A549 (cell line): ENCODE measurements around the gene CSF2.

Source experiments
- EP300 ChIP-seq, 2 experiments: fragments of >200 bp; sonication (Bioruptor Twin); formaldehyde crosslinking; IDR thresholded peaks; 2 replicates in 1 of 2; 3 replicates in 1 of 2; pipeline ENCODE4 v1.6.1; 2016 to 2017
- FOSB ChIP-seq: fragments of 250-450 bp; sonication (Bioruptor Pico); IDR thresholded peaks from 2 replicates; pipeline ENCODE4 v1.5.0; 2020; ENCODE audit warnings: mild to moderate bottlenecking, moderate library complexity
- HOXB13 ChIP-seq: fragments of 250-450 bp; sonication (Bioruptor Pico); IDR thresholded peaks from 2 replicates; pipeline ENCODE4 v1.5.0; 2020; ENCODE audit warnings: low read depth, mild to moderate bottlenecking, moderate library complexity
- HOXB5 ChIP-seq: fragments of 250-450 bp; sonication (Bioruptor Pico); IDR thresholded peaks from 2 replicates; pipeline ENCODE4 v1.5.0; 2020; ENCODE audit warnings: mild to moderate bottlenecking, moderate library complexity
- JUNB ChIP-seq: fragments of >200 bp; sonication (Bioruptor Twin); formaldehyde crosslinking; IDR thresholded peaks from 2 replicates; pipeline ENCODE4 v1.6.1; 2016
- KDM5A ChIP-seq: fragments of 200-600 bp; sonication (generic); IDR thresholded peaks from 2 replicates; pipeline ENCODE4 v1.6.1; 2016; ENCODE audit warnings: antibody characterized with exemption, mild to moderate bottlenecking
- MAFK ChIP-seq: fragments of 450-650 bp; IDR thresholded peaks from 2 replicates; pipeline ENCODE4 v1.6.1; 2014; ENCODE audit not compliant: partially characterized antibody
- MAZ ChIP-seq: fragments of 150-350 bp; IDR thresholded peaks from 2 replicates; pipeline ENCODE4 v1.6.1; 2014; ENCODE audit warnings: antibody characterized with exemption, low read depth, low read length, borderline replicate concordance
- POLR2A ChIP-seq: IDR thresholded peaks from 2 replicates; pipeline ENCODE4 v1.6.1; 2012; ENCODE audit warnings: mild to moderate bottlenecking, low read length
- RFX5 ChIP-seq: fragments of 450-650 bp; IDR thresholded peaks from 2 replicates; pipeline ENCODE4 v1.7.1; 2014; ENCODE audit warnings: antibody characterized with exemption, mild to moderate bottlenecking, moderate library complexity
- TF ChIP-seq, protein P1 (sequence below): fragments of 200-600 bp; sonication (generic); IDR thresholded peaks from 2 replicates; pipeline ENCODE4 v1.6.1; 2016; ENCODE audit warnings: antibody characterized with exemption, mild to moderate bottlenecking, moderate library complexity
- TF ChIP-seq, protein P2 (sequence below): fragments of >200 bp; sonication (Bioruptor Twin); formaldehyde crosslinking; IDR thresholded peaks from 3 replicates; pipeline ENCODE4 v1.5.1; 2016

- no peak for TF ChIP-seq FOSB
- TF ChIP-seq, protein P1, sequence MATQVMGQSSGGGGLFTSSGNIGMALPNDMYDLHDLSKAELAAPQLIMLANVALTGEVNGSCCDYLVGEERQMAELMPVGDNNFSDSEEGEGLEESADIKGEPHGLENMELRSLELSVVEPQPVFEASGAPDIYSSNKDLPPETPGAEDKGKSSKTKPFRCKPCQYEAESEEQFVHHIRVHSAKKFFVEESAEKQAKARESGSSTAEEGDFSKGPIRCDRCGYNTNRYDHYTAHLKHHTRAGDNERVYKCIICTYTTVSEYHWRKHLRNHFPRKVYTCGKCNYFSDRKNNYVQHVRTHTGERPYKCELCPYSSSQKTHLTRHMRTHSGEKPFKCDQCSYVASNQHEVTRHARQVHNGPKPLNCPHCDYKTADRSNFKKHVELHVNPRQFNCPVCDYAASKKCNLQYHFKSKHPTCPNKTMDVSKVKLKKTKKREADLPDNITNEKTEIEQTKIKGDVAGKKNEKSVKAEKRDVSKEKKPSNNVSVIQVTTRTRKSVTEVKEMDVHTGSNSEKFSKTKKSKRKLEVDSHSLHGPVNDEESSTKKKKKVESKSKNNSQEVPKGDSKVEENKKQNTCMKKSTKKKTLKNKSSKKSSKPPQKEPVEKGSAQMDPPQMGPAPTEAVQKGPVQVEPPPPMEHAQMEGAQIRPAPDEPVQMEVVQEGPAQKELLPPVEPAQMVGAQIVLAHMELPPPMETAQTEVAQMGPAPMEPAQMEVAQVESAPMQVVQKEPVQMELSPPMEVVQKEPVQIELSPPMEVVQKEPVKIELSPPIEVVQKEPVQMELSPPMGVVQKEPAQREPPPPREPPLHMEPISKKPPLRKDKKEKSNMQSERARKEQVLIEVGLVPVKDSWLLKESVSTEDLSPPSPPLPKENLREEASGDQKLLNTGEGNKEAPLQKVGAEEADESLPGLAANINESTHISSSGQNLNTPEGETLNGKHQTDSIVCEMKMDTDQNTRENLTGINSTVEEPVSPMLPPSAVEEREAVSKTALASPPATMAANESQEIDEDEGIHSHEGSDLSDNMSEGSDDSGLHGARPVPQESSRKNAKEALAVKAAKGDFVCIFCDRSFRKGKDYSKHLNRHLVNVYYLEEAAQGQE, result no peak
- no peak for TF ChIP-seq EP300 (IDR thresholded peaks at IDR 0.05)
- TF ChIP-seq POLR2A, result no peak
- TF ChIP-seq, protein P2, sequence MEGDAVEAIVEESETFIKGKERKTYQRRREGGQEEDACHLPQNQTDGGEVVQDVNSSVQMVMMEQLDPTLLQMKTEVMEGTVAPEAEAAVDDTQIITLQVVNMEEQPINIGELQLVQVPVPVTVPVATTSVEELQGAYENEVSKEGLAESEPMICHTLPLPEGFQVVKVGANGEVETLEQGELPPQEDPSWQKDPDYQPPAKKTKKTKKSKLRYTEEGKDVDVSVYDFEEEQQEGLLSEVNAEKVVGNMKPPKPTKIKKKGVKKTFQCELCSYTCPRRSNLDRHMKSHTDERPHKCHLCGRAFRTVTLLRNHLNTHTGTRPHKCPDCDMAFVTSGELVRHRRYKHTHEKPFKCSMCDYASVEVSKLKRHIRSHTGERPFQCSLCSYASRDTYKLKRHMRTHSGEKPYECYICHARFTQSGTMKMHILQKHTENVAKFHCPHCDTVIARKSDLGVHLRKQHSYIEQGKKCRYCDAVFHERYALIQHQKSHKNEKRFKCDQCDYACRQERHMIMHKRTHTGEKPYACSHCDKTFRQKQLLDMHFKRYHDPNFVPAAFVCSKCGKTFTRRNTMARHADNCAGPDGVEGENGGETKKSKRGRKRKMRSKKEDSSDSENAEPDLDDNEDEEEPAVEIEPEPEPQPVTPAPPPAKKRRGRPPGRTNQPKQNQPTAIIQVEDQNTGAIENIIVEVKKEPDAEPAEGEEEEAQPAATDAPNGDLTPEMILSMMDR, result no peak
- no peak for TF ChIP-seq KDM5A
- TF ChIP-seq MAZ, result no peak
- no peak for TF ChIP-seq JUNB
- TF ChIP-seq HOXB5 (CRISPR knock-in tag), result no peak
- TF ChIP-seq MAFK, result no peak
- TF ChIP-seq HOXB13 (CRISPR knock-in tag), result no peak
- no peak for TF ChIP-seq RFX5
These were observed 29.4 kb upstream of the CSF2 start for GRCh38 chr5:132044207-132044606.
